Measurements from ENCODE around the gene GOLGA5.

Gene GOLGA5

DNA sequence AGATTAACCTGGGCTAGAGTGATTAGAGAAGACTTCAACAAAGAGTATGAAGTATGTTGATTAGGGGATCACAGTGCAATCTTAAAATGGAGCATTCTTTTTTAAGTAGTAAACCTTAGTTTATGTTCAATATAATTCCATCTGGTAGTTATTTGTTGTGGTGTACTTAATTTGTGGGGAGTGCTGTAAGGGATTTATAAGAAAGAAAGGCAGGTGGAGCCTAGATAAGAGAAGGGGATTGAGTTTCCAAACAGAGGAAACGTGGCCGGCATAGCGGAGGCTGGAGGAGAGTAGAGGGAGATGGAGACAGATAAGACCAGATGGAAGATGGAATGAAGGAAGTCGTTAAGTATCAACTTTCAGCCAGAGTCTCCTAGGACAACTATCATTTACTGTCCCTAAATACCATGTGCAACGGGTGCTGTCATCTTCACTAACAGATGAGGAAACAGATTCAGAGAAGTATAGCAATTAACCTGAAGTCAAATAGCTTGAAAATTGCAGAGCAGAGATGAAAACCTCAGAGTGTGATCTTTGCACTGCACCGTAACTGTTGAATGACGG is 38.1 kb downstream of the GOLGA5 start:
- Histone ChIP-seq H3K27ac (replicated peaks) (no peak overlapping the region), H3K4me3 (replicated peaks; ENCODE audit: insufficient read depth, low read length) (no peak overlapping the region), H3K27me3 (ENCODE audit: insufficient read depth, poor library complexity, severe bottlenecking) (no peaks in the 10 kb centered on the region)
- DNase-seq (ENCODE audit: low read depth in 1 of 2, low spot score in 1 of 2) = no peak
- TF ChIP-seq, protein P1, sequence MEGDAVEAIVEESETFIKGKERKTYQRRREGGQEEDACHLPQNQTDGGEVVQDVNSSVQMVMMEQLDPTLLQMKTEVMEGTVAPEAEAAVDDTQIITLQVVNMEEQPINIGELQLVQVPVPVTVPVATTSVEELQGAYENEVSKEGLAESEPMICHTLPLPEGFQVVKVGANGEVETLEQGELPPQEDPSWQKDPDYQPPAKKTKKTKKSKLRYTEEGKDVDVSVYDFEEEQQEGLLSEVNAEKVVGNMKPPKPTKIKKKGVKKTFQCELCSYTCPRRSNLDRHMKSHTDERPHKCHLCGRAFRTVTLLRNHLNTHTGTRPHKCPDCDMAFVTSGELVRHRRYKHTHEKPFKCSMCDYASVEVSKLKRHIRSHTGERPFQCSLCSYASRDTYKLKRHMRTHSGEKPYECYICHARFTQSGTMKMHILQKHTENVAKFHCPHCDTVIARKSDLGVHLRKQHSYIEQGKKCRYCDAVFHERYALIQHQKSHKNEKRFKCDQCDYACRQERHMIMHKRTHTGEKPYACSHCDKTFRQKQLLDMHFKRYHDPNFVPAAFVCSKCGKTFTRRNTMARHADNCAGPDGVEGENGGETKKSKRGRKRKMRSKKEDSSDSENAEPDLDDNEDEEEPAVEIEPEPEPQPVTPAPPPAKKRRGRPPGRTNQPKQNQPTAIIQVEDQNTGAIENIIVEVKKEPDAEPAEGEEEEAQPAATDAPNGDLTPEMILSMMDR (IDR thresholded peaks at IDR 0.05; ENCODE audit: insufficient read depth, low read length) = no peak
- no peak for TF ChIP-seq GABPA (IDR thresholded peaks at IDR 0.05; ENCODE audit: low read depth)
- no peak for TF ChIP-seq POLR2AphosphoS5 (IDR thresholded peaks at IDR 0.05; ENCODE audit: low read depth)
- TF ChIP-seq, protein P2, sequence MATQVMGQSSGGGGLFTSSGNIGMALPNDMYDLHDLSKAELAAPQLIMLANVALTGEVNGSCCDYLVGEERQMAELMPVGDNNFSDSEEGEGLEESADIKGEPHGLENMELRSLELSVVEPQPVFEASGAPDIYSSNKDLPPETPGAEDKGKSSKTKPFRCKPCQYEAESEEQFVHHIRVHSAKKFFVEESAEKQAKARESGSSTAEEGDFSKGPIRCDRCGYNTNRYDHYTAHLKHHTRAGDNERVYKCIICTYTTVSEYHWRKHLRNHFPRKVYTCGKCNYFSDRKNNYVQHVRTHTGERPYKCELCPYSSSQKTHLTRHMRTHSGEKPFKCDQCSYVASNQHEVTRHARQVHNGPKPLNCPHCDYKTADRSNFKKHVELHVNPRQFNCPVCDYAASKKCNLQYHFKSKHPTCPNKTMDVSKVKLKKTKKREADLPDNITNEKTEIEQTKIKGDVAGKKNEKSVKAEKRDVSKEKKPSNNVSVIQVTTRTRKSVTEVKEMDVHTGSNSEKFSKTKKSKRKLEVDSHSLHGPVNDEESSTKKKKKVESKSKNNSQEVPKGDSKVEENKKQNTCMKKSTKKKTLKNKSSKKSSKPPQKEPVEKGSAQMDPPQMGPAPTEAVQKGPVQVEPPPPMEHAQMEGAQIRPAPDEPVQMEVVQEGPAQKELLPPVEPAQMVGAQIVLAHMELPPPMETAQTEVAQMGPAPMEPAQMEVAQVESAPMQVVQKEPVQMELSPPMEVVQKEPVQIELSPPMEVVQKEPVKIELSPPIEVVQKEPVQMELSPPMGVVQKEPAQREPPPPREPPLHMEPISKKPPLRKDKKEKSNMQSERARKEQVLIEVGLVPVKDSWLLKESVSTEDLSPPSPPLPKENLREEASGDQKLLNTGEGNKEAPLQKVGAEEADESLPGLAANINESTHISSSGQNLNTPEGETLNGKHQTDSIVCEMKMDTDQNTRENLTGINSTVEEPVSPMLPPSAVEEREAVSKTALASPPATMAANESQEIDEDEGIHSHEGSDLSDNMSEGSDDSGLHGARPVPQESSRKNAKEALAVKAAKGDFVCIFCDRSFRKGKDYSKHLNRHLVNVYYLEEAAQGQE (IDR thresholded peaks at IDR 0.05; ENCODE audit: insufficient replicate concordance, low read depth) = no peak
- TF ChIP-seq SPI1 (IDR thresholded peaks at IDR 0.05; ENCODE audit: borderline replicate concordance, low read depth) = no peak

DNA sequence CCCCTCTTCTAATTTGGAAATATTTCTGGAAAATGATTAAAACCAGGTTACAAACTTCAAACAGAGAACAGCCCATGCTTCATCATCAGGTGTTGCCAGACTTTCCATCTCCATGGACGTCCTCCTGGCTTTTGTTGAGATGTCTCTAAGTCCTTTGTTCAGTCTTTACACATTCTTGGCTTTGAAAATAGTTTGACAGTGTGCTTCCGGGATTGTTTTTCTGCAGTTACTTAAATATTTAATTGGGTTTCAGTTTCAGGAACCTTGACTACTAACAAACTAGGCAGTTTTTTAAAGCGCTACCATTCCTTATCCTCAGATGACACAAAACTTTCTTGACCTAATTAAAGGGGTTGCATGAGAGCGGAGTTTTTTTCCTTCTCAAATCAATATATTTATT is 47.8 kb downstream of the GOLGA5 start:
- Histone ChIP-seq H3K4me3 (replicated peaks; ENCODE audit: insufficient read depth, low read length) (no peak overlapping the region), H3K27ac (replicated peaks) (no peak overlapping the region)

DNA sequence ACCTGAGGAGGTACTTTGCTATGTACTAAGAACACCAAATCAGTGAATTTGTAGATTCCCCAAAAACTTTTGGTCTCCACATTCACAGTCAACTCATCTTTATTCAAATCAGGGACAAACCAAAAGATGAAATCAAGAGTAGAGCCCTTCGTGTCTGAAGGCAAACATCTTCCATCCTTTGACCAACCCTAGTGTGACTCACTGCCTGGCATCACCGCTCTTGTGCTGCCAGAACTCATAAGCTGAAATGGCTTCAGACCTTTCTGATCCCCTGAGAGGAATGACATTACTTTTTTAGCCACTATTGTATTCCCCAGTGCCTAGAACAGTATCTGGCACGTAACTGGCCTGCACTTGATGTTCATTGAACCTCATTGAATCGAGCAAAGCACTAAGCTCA is 50.1 kb downstream of the GOLGA5 start:
- TF ChIP-seq, protein P1 (IDR thresholded peaks at IDR 0.05; ENCODE audit: insufficient read depth, low read length) = no peak
- no peak for TF ChIP-seq SPI1 (IDR thresholded peaks at IDR 0.05; ENCODE audit: borderline replicate concordance, low read depth)
- TF ChIP-seq, protein P2 (IDR thresholded peaks at IDR 0.05; ENCODE audit: insufficient replicate concordance, low read depth) = no peak
- no peak for TF ChIP-seq GABPA (IDR thresholded peaks at IDR 0.05; ENCODE audit: low read depth)
- no peak for TF ChIP-seq POLR2AphosphoS5 (IDR thresholded peaks at IDR 0.05; ENCODE audit: low read depth)
- Histone ChIP-seq H3K4me3 (replicated peaks; ENCODE audit: insufficient read depth, low read length) (no peak overlapping the region), H3K27ac (replicated peaks) (no peak overlapping the region), H3K27me3 (ENCODE audit: insufficient read depth, poor library complexity, severe bottlenecking) (no peaks in the 10 kb centered on the region)
- no peak for DNase-seq (ENCODE audit: low read depth in 1 of 2, low spot score in 1 of 2)

More for the DNA sequence above, 47.8 kb downstream of the GOLGA5 start:
- TF ChIP-seq POLR2AphosphoS5 (IDR thresholded peaks at IDR 0.05; ENCODE audit: low read depth) (no peak), SPI1 (IDR thresholded peaks at IDR 0.05; ENCODE audit: borderline replicate concordance, low read depth) (no peak), GABPA (IDR thresholded peaks at IDR 0.05; ENCODE audit: low read depth) (no peak)
- TF ChIP-seq, protein P2 (IDR thresholded peaks at IDR 0.05; ENCODE audit: insufficient replicate concordance, low read depth) = no peak
- TF ChIP-seq, protein P1 (IDR thresholded peaks at IDR 0.05; ENCODE audit: insufficient read depth, low read length) = no peak
- no peaks in the 10 kb centered on the region for H3K27me3 ChIP-seq (ENCODE audit: insufficient read depth, poor library complexity, severe bottlenecking)
- DNase-seq (ENCODE audit: low read depth in 1 of 2, low spot score in 1 of 2) = no peak

Measured in HL-60 (cell line).